NCI-H146 treated with DMSO at 0.1 percent for 48 hours (cell line): ENCODE results near the gene PPRC1.

ENCODE experiments used
- DNase-seq: peaks from one replicate; lab custom pipeline; 2025; ENCODE audit not compliant: unreplicated experiment; lab: John Stamatoyannopoulos, UW

Gene PPRC1

DNA sequence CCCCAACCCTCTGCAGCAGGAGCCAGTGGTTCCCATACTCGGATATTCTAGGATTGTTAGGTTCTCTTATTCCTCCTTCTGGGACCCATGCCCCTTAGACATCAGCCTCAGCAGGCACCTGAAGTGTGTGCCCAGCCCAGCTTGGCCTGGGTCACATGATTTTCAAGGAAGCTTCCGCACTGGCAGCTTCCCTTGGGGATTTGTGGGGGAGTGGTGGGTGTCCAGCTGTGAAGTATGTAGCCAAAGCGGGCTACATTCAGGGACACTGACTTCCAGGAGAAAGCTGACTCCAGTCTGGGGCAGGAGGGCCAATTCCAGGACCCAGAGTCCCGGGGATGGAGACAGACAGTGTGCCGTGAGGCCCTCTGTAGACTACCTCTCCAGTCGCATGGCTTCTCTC lies 14.0 kb upstream of the PPRC1 start:
- DNase-seq, result no peak

DNA sequence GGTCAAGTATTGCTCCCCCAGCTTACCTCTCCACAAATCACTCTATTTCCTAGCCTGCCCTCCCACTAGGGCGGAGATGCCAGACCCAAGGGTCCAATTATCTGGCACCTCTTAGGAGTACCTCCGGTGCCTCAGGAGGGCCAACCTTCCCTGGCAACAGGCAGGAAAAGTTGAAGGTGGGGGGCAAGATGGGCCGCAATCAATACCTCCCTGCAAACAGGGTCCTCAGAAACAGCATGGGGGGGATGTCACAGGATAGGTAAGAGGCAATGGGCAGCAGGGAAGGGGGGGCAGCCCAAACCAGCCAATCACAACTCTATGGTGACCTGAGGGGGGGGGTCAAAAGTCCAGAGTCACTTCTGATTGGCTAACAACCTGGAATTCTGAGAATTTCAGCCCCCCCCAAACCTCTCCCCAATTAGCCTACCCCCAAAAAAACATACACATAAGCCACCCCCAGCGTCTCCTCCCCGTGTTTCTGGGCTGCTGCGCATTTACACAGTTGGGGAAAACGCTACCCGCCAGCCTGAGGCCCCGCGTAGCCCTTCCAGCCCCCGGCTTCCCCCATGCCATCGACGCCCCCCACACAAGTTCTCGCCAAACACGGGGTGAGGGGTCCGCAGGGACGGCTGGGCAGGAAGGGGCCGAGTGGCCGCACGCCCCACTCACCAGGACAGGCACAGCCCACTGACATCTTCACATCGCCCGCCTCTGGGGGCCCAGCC lies 13.3 kb upstream of the PPRC1 start:
- DNase-seq, result no peak

DNA sequence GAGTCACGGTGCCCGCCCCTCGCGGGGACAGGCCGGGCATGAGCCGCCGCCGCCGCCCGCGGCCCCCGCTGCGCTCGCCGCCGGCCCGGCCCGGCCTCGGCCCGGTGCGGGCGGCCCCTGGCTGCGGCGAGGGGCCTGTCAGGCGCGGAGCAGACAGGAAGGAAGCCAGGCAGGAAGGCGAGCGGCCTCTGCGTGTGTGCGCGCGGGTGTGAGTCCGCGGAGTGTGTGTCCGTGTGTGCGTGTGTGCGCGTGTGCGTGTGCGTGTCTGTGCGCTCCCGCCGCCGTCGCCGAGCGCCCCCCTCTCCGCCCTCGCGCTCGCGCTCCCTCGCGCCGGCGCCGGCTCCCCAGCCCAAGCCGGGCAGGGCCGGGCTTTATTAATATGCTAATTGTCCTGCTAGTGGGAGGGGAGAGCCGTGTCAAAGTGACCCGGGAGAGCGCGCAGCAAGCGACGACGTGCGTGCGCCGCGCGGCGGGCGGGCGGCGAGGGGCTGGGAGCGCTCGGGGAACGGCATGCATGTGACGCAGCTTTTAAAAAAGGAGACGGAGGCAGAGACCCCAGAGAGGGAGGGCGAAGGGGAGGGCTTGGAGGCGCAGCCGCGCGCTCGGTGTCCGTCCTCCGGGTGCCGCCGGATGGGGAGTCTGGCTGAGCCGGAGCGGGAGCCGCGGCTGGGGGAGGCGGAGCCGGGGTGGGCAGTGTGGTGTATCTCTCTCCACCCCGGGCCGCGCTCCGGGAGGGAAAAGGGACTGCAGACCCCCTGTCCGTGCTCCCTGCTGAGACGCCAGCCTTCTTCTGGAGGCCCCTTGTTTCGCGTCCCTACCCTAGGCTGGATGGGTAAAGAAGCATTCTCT lies 12.5 kb upstream of the PPRC1 start, which contains the start of gene LDB1:
LDB1 (minus strand) TSS at position 227 of the 849 bp plus-strand sequence. CDS start 258 bp downstream, outside the sequence.
- DNase-seq, result peak; percentile 64

DNA sequence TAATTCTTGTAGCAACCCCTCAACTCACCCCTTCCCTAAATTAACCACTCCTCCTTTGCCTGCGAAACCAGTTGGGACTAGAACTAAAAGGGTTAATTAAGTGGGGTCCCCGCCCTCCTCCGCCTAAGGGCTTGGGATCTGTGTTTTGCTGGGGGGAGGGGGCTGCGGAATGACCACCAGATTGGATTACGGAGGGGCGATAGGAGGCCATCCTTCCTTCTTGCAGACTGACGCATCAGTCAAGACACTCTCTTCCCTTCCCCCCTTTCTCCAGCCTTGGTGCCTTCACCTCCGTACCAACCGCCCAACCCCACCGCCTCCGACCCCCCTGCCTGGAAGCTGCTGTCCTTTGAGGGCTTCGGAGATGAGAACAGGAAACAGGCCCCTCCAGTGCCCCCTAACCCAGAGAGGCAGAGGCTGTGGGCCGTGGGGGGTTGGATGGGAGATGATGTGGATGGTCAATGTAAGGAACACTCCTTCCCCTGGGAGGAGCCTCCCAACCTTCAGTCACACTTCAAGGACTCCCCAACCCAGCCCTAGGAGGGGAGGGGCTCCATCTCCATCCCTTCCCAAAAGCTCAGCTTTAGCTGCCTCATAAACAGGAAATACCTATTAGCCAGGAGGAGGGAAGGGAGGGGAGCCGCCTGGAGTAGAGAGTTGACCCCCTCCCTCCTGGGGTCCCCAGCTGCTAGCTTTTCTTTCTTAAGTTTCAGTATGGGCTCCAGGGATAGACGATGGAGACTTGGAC lies 11.7 kb upstream of the PPRC1 start:
- DNase-seq, result no peak

DNA sequence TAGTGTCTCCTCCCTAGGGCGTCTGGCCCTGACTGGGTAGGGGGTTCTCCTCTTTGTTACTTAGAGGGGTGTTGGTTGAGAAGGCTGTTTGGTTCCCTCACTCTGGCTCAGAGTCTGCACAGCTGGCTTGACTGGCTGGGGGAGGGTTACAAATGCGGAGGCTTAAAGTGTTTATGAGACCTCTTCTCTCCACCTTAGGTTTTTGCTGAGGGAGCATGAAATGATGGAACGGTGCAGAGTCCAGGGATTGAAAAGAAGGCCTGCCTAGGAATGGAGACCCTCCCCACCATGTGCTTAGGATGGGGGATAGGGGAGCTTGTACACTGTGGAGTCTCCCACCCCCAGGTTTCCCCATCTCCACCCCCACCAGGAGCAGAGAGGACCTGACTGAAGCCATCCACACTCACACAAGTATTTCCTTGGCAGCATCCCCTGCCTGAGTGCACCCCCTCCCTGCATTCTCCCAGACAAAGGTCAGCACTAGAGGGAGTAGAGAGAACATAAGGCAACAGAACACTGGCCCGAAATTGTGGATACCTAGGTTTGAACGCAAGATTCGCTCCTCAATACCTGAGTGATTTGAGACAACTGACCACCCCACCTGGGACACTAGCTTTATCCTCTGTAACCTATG lies 11.0 kb upstream of the PPRC1 start:
- DNase-seq, result no peak

DNA sequence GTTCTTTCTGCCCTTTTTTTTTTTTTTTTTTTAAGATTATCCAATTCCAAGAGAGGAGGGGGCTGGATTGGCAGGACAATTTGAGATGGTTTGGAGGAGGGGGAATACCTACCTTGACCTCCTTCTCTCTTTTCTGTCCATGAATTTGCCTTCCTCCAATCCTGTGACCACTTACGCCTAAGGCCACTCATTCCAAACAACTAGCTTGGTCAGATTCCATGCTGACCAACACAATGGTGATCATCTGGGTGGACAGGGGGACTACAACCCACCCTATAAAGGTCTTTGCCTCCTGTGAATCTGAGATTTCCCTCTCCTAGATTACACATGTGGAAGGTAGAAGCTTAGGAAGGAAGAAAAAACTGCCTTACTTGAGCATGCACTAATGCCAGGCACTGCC lies 10.4 kb upstream of the PPRC1 start:
- no peak for DNase-seq

DNA sequence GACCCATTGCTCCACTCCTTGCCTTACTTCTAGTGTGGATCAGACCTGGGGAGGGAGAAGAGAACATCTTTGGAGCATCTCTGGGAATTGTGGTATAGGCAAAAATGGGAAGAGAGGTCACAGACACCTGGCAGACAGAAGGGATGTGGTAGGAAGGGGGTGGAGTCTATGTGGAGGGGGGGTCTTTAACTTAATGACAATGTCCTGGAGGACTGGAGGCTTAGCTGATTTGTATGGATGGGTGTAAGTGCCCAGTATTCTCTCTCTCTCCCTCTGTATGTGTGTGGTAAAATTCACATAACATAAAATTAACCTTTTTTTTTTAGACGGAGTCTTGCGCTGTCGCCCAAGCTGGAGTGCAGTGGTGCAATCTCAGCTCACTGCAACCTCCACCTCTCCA lies 9.6 kb upstream of the PPRC1 start:
- no peak for DNase-seq

DNA sequence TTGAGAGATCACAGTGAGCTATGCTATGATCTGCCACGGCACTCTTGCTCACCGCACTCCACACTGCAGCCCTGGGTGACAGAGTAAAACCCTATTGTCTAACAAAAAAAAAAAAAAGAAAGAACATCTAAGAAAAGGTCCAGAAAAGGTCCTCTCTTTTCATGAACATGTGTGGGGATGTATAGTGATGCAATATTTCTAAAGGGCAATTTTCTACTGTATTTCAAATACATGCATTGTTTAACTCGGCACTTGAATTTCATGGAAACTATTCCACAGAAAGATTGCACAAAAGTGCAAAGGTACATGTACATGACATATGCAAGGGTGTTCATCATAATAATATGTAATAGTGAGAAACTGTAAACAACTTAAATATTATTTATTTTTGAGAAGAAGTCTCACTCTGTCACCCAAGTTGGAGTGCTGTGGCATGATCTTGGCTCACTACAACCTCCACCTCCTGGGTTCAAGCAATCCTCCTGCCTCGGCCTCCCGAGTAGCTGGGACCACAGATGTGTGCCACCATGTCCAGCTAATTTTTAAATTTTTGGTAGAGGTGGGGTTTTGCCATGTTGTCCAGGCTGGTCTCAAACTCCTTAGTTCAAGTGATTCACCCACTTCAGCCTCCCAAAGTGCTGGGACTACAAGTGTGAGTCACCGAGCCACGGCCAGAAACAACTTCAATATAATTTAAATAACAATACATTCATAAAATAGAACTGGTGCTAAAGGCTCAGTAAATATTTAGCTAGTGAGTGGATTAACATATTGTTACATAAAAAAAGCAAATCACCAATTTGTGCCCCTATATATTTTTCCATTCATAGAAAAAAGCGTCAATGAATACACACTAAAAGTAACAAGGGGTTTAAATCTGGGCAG lies 1.3 kb upstream of the PPRC1 start:
- no peak for DNase-seq

DNA sequence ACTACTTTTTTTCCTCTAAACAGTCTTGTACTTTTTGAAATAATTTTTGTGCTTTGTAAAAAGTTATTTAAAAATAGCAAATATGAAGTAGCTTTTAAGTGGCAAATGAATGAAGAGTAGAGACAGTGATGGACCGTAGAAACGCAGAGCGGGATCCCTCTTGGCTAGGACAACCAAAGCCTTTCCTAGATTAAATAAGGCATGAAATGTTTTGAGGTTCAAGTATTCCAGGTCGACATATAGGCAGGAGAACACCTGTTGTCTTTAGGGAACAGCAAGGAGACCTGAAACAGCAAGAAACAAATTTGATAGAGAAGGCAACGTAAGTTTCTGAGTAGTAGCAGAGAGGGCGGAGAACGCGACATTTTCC lies 662 bp upstream of the PPRC1 start:
- no peak for DNase-seq

DNA sequence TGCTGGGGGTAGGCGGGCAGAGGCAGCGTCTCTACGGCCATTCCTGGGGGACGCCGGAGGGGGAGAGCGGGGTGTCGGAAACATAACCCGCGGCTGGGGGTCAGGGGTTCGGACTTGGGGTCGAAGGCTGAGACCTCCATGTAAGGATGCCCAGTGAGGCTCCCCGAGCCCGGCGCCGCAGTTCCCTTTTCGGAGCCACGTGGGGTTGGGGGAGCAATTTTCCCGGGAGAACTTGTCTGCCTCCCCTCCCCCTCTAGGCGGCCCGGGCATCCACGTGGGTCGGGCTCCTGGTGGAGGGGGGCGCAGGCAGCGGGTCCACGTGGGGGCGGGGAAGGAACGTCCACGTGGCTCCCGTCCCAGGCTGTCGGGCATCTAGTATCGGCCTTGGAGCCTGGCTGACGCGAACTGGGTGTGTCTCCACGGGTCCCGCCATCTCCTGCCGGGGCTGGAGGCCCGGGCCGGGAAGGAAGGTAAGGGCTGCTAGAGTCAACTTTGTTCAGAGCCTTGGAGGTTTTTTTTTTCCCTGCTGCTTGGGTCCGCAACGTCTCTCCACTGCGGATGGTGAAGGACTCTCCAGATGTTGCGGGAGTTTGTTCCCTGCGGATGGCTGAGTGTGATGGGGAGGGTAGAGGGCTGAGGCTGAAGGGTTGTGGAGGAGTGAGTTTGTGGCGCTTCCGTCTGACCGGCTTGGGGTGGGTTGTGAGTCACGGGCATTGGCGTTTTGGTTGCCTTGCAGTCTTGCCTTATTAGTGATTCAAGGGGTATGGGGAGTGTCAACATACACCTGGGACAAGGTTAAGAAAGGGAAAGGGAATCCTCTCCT lies 744 bp downstream of the PPRC1 start:
- DNase-seq, result peak; percentile 23

DNA sequence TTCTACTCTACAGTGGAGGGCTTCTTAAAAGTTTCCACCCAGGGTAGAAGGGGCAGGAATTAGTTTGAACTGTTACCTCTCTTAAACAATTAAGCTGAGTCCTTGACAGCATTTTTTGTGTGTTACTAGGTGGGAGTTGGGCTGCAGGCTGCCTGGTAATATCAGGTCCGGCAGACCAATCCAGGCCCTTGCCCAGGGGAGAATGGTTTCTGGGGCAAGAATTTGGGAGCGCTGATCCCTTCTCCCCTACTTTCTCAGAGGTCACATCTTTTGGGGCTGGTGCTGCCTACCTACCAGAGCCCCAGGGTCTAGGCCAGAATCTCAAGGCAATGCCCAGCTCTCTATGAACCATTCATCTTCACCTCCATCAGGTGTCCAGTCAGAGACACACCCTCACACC lies 1.6 kb downstream of the PPRC1 start:
- DNase-seq, result no peak

DNA sequence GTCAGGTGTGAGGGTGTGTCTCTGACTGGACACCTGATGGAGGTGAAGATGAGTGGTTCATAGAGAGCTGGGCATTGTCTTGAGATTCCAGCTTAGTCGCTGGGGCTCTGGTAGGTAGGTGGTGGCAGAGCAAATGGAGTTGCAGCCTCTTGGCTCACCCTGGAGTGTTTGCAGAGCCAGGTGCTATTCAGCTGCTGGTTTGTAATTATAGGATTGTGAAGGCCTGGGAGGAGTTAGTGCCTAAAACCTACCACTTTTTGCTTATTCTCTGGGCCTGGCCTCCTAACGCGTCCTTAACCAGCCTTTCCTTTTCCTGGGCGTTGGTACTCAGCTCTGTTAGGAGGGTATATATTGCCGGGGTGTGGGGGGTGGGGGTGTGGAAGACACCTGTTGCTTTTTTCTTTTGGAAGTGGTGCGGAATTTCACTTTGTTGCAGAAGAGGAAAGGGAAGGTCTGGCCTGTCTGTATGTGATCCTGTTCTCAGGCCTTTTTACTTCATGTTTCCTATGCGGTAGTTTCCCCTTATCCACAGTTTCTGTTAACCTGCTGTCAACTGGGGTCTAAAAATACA lies 3.2 kb downstream of the PPRC1 start:
- peak; percentile 49 for DNase-seq

DNA sequence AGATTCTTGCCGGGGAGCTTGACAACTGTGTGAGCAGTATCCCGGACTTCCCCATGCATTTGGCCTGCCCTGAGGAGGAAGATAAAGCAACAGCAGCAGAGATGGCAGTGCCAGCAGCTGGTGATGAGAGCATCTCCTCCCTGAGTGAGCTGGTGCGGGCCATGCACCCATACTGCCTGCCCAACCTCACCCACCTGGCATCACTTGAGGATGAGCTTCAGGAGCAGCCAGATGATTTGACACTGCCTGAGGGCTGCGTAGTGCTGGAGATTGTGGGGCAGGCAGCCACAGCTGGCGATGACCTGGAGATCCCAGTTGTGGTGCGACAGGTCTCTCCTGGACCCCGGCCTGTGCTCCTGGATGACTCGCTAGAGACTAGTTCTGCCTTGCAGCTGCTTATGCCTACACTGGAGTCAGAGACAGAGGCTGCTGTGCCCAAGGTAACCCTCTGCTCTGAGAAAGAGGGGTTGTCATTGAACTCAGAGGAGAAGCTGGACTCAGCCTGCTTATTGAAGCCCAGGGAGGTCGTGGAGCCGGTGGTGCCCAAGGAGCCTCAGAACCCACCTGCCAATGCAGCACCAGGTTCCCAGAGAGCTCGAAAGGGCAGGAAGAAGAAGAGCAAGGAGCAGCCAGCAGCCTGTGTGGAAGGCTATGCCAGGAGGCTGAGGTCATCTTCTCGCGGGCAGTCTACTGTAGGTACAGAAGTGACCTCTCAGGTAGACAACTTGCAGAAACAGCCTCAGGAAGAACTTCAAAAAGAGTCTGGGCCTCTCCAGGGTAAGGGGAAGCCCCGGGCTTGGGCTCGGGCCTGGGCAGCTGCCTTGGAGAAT lies 6.7 kb downstream of the PPRC1 start:
- DNase-seq, result no peak

DNA sequence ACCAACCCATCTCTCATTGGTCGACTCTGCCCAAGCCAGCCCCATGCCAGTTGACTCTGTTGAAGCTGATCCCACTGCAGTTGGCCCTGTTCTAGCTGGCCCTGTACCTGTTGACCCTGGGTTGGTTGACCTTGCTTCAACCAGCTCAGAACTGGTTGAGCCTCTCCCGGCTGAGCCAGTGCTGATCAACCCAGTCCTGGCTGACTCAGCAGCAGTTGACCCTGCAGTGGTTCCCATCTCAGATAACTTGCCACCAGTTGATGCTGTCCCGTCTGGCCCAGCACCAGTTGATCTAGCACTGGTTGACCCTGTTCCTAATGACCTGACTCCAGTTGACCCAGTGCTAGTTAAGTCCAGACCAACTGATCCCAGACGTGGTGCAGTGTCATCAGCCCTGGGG lies 7.4 kb downstream of the PPRC1 start:
- DNase-seq, result no peak

DNA sequence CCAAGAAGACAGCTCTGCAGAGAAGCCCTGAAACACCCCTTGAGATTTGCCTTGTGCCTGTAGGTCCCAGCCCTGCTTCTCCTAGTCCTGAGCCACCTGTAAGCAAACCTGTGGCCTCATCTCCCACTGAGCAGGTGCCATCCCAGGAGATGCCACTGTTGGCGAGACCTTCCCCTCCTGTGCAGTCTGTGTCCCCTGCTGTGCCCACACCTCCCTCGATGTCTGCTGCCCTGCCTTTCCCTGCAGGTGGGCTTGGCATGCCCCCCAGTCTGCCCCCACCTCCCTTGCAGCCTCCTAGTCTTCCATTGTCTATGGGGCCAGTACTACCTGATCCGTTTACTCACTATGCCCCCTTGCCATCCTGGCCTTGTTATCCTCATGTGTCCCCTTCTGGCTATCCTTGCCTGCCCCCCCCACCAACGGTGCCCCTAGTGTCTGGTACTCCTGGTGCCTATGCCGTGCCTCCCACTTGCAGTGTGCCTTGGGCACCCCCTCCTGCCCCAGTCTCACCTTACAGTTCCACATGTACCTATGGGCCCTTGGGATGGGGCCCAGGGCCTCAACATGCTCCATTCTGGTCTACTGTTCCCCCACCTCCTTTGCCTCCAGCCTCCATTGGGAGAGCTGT lies 8.2 kb downstream of the PPRC1 start:
- DNase-seq, result no peak

DNA sequence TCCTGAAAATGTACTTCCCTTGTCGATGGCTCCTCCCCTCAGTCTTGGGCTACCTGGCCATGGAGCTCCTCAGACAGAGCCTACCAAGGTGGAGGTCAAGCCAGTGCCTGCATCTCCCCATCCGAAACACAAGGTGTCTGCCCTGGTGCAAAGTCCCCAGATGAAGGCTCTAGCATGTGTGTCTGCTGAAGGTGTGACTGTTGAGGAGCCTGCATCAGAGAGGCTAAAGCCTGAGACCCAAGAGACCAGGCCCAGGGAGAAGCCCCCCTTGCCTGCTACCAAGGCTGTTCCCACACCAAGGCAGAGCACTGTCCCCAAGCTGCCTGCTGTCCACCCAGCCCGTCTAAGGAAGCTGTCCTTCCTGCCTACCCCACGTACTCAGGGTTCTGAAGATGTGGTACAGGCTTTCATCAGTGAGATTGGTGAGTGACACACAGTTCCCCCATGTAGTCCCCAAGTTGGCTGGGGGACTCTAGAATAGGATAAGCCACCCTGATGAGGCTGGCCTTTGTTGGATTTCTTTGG lies 8.8 kb downstream of the PPRC1 start:
- no peak for DNase-seq

DNA sequence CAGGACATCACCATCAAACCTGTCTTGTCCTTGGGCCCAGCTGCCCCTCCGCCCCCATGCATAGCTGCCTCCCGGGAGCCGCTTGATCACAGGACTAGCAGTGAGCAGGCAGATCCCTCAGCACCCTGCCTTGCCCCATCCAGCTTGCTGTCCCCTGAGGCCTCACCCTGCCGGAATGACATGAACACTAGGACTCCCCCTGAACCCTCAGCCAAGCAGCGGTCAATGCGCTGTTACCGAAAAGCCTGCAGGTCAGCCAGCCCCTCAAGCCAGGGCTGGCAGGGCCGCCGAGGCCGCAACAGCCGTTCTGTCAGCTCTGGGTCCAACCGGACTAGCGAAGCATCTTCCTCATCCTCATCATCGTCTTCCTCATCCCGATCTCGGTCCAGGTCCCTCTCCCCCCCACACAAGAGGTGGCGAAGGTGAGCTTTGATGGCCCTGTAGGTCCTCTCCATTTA lies 14.2 kb downstream of the PPRC1 start:
- no peak for DNase-seq
